IPS DF 6.9 (cell line): ENCODE results near the gene ETV6.

Experiments
- DNase-seq: peaks from one replicate; pipeline ENCODE4 v3.0.0-alpha.2; 2013; ENCODE audit warnings: low read depth, low spot score
- H3K27ac ChIP-seq: one replicate; pipeline ENCODE4 v1.5.1; 2013; ENCODE audit warnings: low read length, control low read depth
- H3K27me3 ChIP-seq: 2 replicates; pipeline ENCODE4 v1.6.1; 2013; ENCODE audit warnings: mild to moderate bottlenecking, low read length; ENCODE audit not compliant: control insufficient read depth, insufficient read depth
- H3K36me3 ChIP-seq: 2 replicates; pipeline ENCODE4 v1.6.1; 2013; ENCODE audit warnings: low read length; ENCODE audit not compliant: control insufficient read depth, insufficient read depth
- H3K4me1 ChIP-seq: 2 replicates; pipeline ENCODE4 v1.6.1; 2013; ENCODE audit warnings: low read length; ENCODE audit not compliant: control insufficient read depth, insufficient read depth
- H3K4me3 ChIP-seq: 2 replicates; pipeline ENCODE4 v1.5.1; 2013; ENCODE audit warnings: mild to moderate bottlenecking, low read length
- H3K9me3 ChIP-seq: 2 replicates; pipeline ENCODE4 v1.6.1; 2013; ENCODE audit warnings: low read length, inconsistent platforms; ENCODE audit not compliant: control insufficient read depth, insufficient read depth
- WGBS: extraction: QIAGEN DNeasy Blood & Tissue Kit; methylation state at CpG from one replicate; pipeline ENCODE4 v1.1.7; 2013; ENCODE audit warnings: mixed read lengths, missing lambda C conversion rate; ENCODE audit not compliant: insufficient read length, insufficient coverage; 5-methylcytosine and 5-hydroxymethylcytosine counted together

Gene ETV6

GRCh38 chr12:11746024-11746771 lies 96.7 kb downstream of the ETV6 start:
- H3K4me3 ChIP-seq, result no peak overlapping the region
- no peak overlapping the region for H3K27ac ChIP-seq
- no peaks in the 10 kb centered on the region for H3K9me3 ChIP-seq
- H3K4me1 ChIP-seq, result peaks cover 4% of the 10 kb centered on the region; the same call in 1 of the 2 replicates
- no peaks in the 10 kb centered on the region for H3K27me3 ChIP-seq
- no peak for DNase-seq
- H3K36me3 ChIP-seq, result no peaks in the 10 kb centered on the region
- no CpG with 5 or more reads among the region's 8 CpGs for WGBS

- peaks cover 4% of the 10 kb centered on the region; the same call in 1 of the 2 replicates for H3K4me1 ChIP-seq
- no peaks in the 10 kb centered on the region for H3K36me3 ChIP-seq
- H3K9me3 ChIP-seq, result no peaks in the 10 kb centered on the region
- WGBS, result no CpG with 5 or more reads among the region's 7 CpGs
- H3K27ac ChIP-seq, result no peak overlapping the region
- DNase-seq, result no peak
- H3K4me3 ChIP-seq, result no peak overlapping the region
- H3K27me3 ChIP-seq, result no peaks in the 10 kb centered on the region
These were observed 97.7 kb downstream of the ETV6 start for GRCh38 chr12:11746940-11747716.

GRCh38 chr12:11747969-11748368 lies 98.5 kb downstream of the ETV6 start:
- H3K36me3 ChIP-seq, result no peaks in the 10 kb centered on the region
- no peak overlapping the region for H3K27ac ChIP-seq
- H3K4me3 ChIP-seq, result no peak overlapping the region
- WGBS, result no CpG with 5 or more reads among the region's 3 CpGs
- H3K9me3 ChIP-seq, result no peaks in the 10 kb centered on the region
- no peaks in the 10 kb centered on the region for H3K27me3 ChIP-seq
- no peak for DNase-seq
- H3K4me1 ChIP-seq, result peaks cover 6% of the 10 kb centered on the region

GRCh38 chr12:11748903-11749302 lies 99.4 kb downstream of the ETV6 start:
- WGBS, result no CpG with 5 or more reads among the region's 6 CpGs

GRCh38 chr12:11749943-11750690 lies 100.6 kb downstream of the ETV6 start:
- Histone ChIP-seq H3K36me3 (no peaks in the 10 kb centered on the region), H3K9me3 (no peaks in the 10 kb centered on the region), H3K27me3 (no peaks in the 10 kb centered on the region), H3K4me3 (no peak overlapping the region), H3K4me1 (peaks cover 10% of the 10 kb centered on the region), H3K27ac (no peak overlapping the region)
- DNase-seq, result no peak
- WGBS, result 100% methylated on average over 1 of the region's 11 CpGs

More at GRCh38 chr12:11748903-11749302, 99.4 kb downstream of the ETV6 start:
- Histone ChIP-seq H3K36me3 (no peaks in the 10 kb centered on the region), H3K9me3 (no peaks in the 10 kb centered on the region), H3K4me3 (no peak overlapping the region), H3K4me1 (peaks cover 13% of the 10 kb centered on the region), H3K27ac (no peak overlapping the region), H3K27me3 (no peaks in the 10 kb centered on the region)
- no peak for DNase-seq

- DNase-seq, result no peak
- Histone ChIP-seq H3K27me3 (no peaks in the 10 kb centered on the region), H3K4me1 (peaks cover 10% of the 10 kb centered on the region), H3K9me3 (no peaks in the 10 kb centered on the region), H3K4me3 (no peak overlapping the region), H3K27ac (no peak overlapping the region), H3K36me3 (no peaks in the 10 kb centered on the region)
- WGBS, result no CpG with 5 or more reads among the region's 21 CpGs
These were observed 103.1 kb downstream of the ETV6 start for GRCh38 chr12:11752403-11753149.

GRCh38 chr12:11753150-11753499 lies 103.7 kb downstream of the ETV6 start:
- Histone ChIP-seq H3K4me1 (peaks cover 10% of the 10 kb centered on the region), H3K9me3 (no peaks in the 10 kb centered on the region), H3K27ac (no peak overlapping the region), H3K27me3 (no peaks in the 10 kb centered on the region), H3K36me3 (no peaks in the 10 kb centered on the region), H3K4me3 (no peak overlapping the region)
- no CpG with 5 or more reads among the region's 2 CpGs for WGBS
- no peak for DNase-seq

- no peaks in the 10 kb centered on the region for H3K9me3 ChIP-seq
- H3K27me3 ChIP-seq, result no peaks in the 10 kb centered on the region
- WGBS, result no CpG with 5 or more reads among the region's 5 CpGs
- no peak for DNase-seq
- H3K27ac ChIP-seq, result no peak overlapping the region
- no peak overlapping the region for H3K4me3 ChIP-seq
- H3K36me3 ChIP-seq, result no peaks in the 10 kb centered on the region
- H3K4me1 ChIP-seq, result peaks cover 10% of the 10 kb centered on the region
These were observed 104.4 kb downstream of the ETV6 start for GRCh38 chr12:11753826-11754225.

- H3K36me3 ChIP-seq, result no peaks in the 10 kb centered on the region
- H3K27ac ChIP-seq, result no peak overlapping the region
- no peaks in the 10 kb centered on the region for H3K9me3 ChIP-seq
- no peak overlapping the region for H3K4me3 ChIP-seq
- no CpG with 5 or more reads among the region's 4 CpGs for WGBS
- no peak for DNase-seq
- H3K27me3 ChIP-seq, result no peaks in the 10 kb centered on the region
- H3K4me1 ChIP-seq, result peaks cover 10% of the 10 kb centered on the region
These were observed 104.8 kb downstream of the ETV6 start for GRCh38 chr12:11754256-11754655.
